Hepatic stellate cell (primary cell): ENCODE data around the gene ELANE.
"Not testable (repeated sequence)": the region's sequence is repeated elsewhere in the genome, so short reads cannot be mapped to it uniquely, and the experiment has no call there.

Experiments
- DNase-seq: peaks from one replicate; pipeline ENCODE4 v3.0.0; 2011; ENCODE audit warnings: low spot score

ELANE gene

DNA sequence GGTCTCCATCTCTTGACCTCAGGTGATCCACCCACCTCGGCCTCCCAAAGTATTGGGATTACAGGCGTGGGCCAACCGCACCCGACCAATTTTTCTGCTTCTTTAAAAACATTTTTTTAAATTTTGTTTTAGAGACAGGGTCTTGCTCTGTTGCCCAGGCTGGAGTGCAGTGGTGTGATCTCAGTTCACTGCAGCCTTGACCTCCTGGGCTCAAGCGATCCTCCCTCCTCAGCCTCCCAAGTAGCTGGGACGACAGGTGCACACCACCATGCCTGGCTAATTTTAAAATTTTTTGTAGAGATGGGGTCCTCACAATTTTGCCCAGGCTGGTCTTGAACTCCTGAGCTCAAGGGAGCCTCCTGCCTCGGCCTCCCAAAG, 9.3 kb upstream of the ELANE start:
- not testable (repeated sequence) for DNase-seq

DNA sequence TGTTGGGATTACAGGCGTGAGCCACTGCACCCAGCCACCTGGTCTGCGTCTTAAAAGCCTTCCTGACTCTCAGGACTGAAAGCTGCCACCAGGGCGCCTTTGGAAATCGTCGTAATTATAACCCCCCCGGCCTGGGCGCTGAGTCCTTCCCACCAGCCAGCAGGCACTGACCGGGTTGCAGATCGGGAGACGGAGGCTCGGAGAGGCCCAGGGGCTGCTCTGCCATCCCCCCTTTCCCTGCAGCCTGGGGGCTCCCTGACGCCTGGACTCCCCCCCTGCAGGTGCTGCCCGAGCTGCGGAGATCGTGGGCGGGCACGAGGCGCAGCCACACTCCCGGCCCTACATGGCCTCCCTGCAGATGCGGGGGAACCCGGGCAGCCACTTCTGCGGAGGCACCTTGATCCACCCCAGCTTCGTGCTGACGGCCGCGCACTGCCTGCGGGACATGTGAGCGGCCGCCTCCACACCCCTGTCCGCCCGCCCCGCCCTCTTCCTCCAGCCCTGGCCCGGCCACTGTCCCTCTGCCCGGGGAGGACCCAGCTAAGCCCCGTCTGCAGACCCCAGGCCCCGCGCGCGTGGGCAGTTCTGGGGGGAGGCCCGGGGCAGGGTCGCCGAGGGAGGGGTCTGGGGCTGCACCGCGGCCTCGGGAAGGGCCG, 8.8 kb upstream of the ELANE start:
- no peak for DNase-seq

DNA sequence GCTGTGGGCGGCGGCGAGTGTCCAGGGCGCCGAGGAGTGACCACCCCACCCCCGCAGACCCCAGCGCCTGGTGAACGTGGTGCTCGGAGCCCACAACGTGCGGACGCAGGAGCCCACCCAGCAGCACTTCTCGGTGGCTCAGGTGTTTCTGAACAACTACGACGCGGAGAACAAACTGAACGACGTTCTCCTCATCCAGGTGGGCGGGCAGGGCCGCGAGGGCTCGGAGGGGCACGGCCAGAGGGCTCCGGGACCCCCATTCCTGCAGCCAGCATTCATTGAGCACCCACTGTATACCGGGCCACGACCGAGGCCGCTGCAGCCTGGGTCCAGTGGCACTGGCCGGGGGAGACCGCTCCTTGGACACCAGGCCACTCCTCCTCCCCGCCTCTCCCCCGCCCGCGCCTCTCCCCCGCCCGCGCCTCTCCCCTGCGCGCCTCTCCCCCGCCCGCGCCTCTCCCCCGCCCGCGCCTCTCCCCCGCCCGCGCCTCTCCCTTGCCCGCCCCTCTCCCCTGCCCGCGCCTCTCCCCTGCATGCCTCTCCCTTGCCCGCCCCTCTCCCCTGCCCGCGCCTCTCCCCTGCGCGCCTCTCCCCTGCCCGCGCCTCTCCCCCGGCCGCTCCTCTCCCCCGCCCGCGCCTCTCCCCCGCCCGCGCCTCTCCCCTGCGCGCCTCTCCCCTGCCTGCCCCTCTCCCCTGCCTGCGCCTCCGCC, 8.1 kb upstream of the ELANE start:
- DNase-seq, result no peak

DNA sequence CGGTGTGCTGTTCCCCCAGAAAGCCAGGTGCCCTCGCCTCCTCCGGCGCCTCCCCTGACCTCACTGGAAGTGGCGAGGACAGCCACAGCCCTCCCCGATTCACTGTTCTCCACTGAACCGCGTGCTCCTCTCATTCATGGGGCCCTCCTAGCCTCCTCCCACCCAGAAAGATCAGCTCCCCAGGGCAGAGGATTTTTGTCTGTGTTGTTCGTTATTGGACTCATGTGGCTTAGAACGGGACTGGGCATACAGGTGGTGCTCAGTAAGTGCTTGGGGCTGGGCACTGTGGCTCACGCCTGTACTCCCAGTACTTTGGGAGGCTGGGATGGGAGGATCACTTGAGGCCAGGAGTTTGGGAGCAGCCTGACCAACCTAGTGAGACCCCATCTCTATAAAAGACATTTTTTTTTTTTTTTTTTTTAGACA, 7.5 kb upstream of the ELANE start:
- no peak for DNase-seq

- no peak for DNase-seq
Measured at GRCh38 chr19:845707-846521, 6.2 kb upstream of the ELANE start.

GRCh38 chr19:848386-848921, 3.6 kb upstream of the ELANE start:
- DNase-seq, result no peak

- DNase-seq, result not testable (repeated sequence)
Measured at GRCh38 chr19:849195-849594, 2.9 kb upstream of the ELANE start.

- peak; percentile 94 for DNase-seq
Measured at GRCh38 chr19:850221-850978, 1.7 kb upstream of the ELANE start.

- DNase-seq, result no peak
Measured at GRCh38 chr19:850979-851335, 1.1 kb upstream of the ELANE start.

- no peak for DNase-seq
Measured at GRCh38 chr19:853014-853585, 997 bp downstream of the ELANE start.

GRCh38 chr19:853614-854220, 1.6 kb downstream of the ELANE start:
- DNase-seq, result not testable (repeated sequence)

DNA sequence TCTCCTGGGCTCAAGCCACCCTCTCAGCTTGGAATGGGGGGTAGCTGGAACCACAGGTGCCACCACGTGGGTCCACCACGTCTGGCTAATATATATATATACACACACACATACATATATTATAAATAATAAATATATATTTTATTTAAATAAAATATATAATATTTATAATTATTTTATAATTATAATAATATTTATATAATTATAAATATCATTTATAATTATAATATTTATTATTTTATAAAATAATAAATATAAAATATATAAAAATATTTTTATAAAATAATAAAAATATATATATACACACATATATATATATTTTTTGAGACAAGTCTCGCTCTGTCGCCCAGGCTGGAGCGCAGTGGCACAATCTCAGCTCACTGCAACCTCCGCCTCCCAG, 2.4 kb downstream of the ELANE start:
- no peak for DNase-seq

DNA sequence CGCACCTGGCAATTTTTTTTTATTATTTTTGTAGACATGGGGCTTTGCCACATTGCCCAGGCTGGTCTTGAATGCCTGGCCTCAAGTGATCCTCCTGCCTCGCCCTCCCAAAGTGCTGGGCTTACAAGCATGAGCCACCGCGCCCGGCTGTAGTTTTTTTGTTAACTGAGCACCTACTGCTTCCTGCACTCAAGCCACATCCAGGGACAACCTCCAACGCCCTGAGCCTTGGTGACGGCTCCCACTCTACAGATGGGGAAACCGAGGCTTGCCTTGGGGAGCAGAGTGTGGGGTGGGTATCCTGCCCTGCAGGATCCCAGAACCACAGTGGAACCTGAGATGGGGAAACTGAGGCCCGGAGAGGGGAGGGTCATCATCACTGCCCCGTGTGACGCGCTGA, 3.0 kb downstream of the ELANE start:
- no peak for DNase-seq

GRCh38 chr19:855566-856120, 3.5 kb downstream of the ELANE start:
- no peak for DNase-seq

GRCh38 chr19:858284-858683, 6.2 kb downstream of the ELANE start:
- DNase-seq, result no peak

- DNase-seq, result no peak
Measured at GRCh38 chr19:858868-859843, 7.1 kb downstream of the ELANE start, which contains the start of gene CFD. Gene CFD (plus strand): TSS chr19:859664. CDS start chr19:859690, 26 bp downstream.

- DNase-seq, result no peak
Measured at GRCh38 chr19:861141-861755, 9.1 kb downstream of the ELANE start.

- DNase-seq, result peak; percentile 63
Measured at GRCh38 chr19:861756-862580, 9.9 kb downstream of the ELANE start.
